Measurements from ENCODE around the gene LIMS2. TPM values are rescaled to one million over a fixed set of nuclear protein-coding genes. Genes with fewer than 3 reads are reported as not detected.

The LIMS2 gene
- total RNA-seq, 1 donor from 2014 or later, result 6.2 TPM

- Mint-ChIP-seq H3K4me1 (ENCODE audit: low read depth) (peaks cover 6% of the 10 kb centered on the region), H3K27ac (no peak overlapping the region), H3K4me3 (ENCODE audit: low read depth) (no peak overlapping the region), H3K36me3 (ENCODE audit: insufficient read depth) (no peaks in the 10 kb centered on the region), H3K27me3 (peaks cover 55% of the 10 kb centered on the region), H3K9me3 (ENCODE audit: low read depth) (no peaks in the 10 kb centered on the region)
- DNase-seq (ENCODE audit: low spot score, unreplicated experiment), result no peak
- TF ChIP-seq CTCF (IDR thresholded peaks at IDR 0.05; ENCODE audit: unreplicated experiment), result no peak
Measured at GRCh38 chr2:127679680-127680361, 4.5 kb upstream of the LIMS2 start.

GRCh38 chr2:127678991-127679390 lies 3.7 kb upstream of the LIMS2 start:
- H3K4me1 Mint-ChIP-seq (ENCODE audit: low read depth), result peaks cover 10% of the 10 kb centered on the region
- H3K9me3 Mint-ChIP-seq (ENCODE audit: low read depth), result no peaks in the 10 kb centered on the region
- H3K36me3 Mint-ChIP-seq (ENCODE audit: insufficient read depth), result no peaks in the 10 kb centered on the region
- H3K4me3 Mint-ChIP-seq (ENCODE audit: low read depth), result no peak overlapping the region
- TF ChIP-seq CTCF (IDR thresholded peaks at IDR 0.05; ENCODE audit: unreplicated experiment), result no peak
- DNase-seq (ENCODE audit: low spot score, unreplicated experiment), result no peak
- no peak overlapping the region for H3K27ac Mint-ChIP-seq
- peaks cover 60% of the 10 kb centered on the region for H3K27me3 Mint-ChIP-seq

- no peak overlapping the region for H3K4me3 Mint-ChIP-seq (ENCODE audit: low read depth)
- peaks cover 10% of the 10 kb centered on the region for H3K4me1 Mint-ChIP-seq (ENCODE audit: low read depth)
- TF ChIP-seq CTCF (IDR thresholded peaks at IDR 0.05; ENCODE audit: unreplicated experiment), result no peak
- H3K9me3 Mint-ChIP-seq (ENCODE audit: low read depth), result no peaks in the 10 kb centered on the region
- H3K36me3 Mint-ChIP-seq (ENCODE audit: insufficient read depth), result no peaks in the 10 kb centered on the region
- H3K27me3 Mint-ChIP-seq, result peaks cover 61% of the 10 kb centered on the region
- no peak overlapping the region for H3K27ac Mint-ChIP-seq
- no peak for DNase-seq (ENCODE audit: low spot score, unreplicated experiment)
Measured at GRCh38 chr2:127678531-127678930, 3.2 kb upstream of the LIMS2 start.

GRCh38 chr2:127676906-127677305 lies 1.6 kb upstream of the LIMS2 start:
- no peaks in the 10 kb centered on the region for H3K36me3 Mint-ChIP-seq (ENCODE audit: insufficient read depth)
- peaks cover 10% of the 10 kb centered on the region for H3K4me1 Mint-ChIP-seq (ENCODE audit: low read depth)
- H3K27me3 Mint-ChIP-seq, result peaks cover 70% of the 10 kb centered on the region
- H3K27ac Mint-ChIP-seq, result no peak overlapping the region
- no peak for TF ChIP-seq CTCF (IDR thresholded peaks at IDR 0.05; ENCODE audit: unreplicated experiment)
- no peak for DNase-seq (ENCODE audit: low spot score, unreplicated experiment)
- H3K4me3 Mint-ChIP-seq (ENCODE audit: low read depth), result no peak overlapping the region
- H3K9me3 Mint-ChIP-seq (ENCODE audit: low read depth), result no peaks in the 10 kb centered on the region

GRCh38 chr2:127674241-127675209 lies 805 bp downstream of the LIMS2 start:
- H3K27ac Mint-ChIP-seq, result no peak overlapping the region
- no peaks in the 10 kb centered on the region for H3K9me3 Mint-ChIP-seq (ENCODE audit: low read depth)
- H3K27me3 Mint-ChIP-seq, result peaks cover 78% of the 10 kb centered on the region
- peaks cover 10% of the 10 kb centered on the region for H3K4me1 Mint-ChIP-seq (ENCODE audit: low read depth)
- peak overlapping the region; percentile 68 for H3K4me3 Mint-ChIP-seq (ENCODE audit: low read depth)
- no peak for DNase-seq (ENCODE audit: low spot score, unreplicated experiment)
- H3K36me3 Mint-ChIP-seq (ENCODE audit: insufficient read depth), result no peaks in the 10 kb centered on the region
- no peak for TF ChIP-seq CTCF (IDR thresholded peaks at IDR 0.05; ENCODE audit: unreplicated experiment)
